Measurements from ENCODE around the gene P2RX2.

The P2RX2 gene

GRCh38 chr12:132620899-132621656, 2.5 kb downstream of the P2RX2 start:
- TF ChIP-seq MAX (IDR thresholded peaks at IDR 0.05) (no peak), EGR1 (IDR thresholded peaks at IDR 0.05) (no peak), YY1 (IDR thresholded peaks at IDR 0.05; ENCODE audit: low read depth) (no peak), RAD21 (IDR thresholded peaks at IDR 0.05; ENCODE audit: low read depth) (no peak), CREB1 (IDR thresholded peaks at IDR 0.05; ENCODE audit: low read depth) (no peak), TEAD4 (IDR thresholded peaks at IDR 0.05) (no peak), FOXM1 (IDR thresholded peaks at IDR 0.05; ENCODE audit: borderline replicate concordance, low read depth) (no peak)
- TF ChIP-seq, protein P1, sequence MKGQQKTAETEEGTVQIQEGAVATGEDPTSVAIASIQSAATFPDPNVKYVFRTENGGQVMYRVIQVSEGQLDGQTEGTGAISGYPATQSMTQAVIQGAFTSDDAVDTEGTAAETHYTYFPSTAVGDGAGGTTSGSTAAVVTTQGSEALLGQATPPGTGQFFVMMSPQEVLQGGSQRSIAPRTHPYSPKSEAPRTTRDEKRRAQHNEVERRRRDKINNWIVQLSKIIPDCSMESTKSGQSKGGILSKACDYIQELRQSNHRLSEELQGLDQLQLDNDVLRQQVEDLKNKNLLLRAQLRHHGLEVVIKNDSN (IDR thresholded peaks at IDR 0.05) = no peak
- TF ChIP-seq, protein P2, sequence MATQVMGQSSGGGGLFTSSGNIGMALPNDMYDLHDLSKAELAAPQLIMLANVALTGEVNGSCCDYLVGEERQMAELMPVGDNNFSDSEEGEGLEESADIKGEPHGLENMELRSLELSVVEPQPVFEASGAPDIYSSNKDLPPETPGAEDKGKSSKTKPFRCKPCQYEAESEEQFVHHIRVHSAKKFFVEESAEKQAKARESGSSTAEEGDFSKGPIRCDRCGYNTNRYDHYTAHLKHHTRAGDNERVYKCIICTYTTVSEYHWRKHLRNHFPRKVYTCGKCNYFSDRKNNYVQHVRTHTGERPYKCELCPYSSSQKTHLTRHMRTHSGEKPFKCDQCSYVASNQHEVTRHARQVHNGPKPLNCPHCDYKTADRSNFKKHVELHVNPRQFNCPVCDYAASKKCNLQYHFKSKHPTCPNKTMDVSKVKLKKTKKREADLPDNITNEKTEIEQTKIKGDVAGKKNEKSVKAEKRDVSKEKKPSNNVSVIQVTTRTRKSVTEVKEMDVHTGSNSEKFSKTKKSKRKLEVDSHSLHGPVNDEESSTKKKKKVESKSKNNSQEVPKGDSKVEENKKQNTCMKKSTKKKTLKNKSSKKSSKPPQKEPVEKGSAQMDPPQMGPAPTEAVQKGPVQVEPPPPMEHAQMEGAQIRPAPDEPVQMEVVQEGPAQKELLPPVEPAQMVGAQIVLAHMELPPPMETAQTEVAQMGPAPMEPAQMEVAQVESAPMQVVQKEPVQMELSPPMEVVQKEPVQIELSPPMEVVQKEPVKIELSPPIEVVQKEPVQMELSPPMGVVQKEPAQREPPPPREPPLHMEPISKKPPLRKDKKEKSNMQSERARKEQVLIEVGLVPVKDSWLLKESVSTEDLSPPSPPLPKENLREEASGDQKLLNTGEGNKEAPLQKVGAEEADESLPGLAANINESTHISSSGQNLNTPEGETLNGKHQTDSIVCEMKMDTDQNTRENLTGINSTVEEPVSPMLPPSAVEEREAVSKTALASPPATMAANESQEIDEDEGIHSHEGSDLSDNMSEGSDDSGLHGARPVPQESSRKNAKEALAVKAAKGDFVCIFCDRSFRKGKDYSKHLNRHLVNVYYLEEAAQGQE (IDR thresholded peaks at IDR 0.05; ENCODE audit: low read depth) = no peak

DNA sequence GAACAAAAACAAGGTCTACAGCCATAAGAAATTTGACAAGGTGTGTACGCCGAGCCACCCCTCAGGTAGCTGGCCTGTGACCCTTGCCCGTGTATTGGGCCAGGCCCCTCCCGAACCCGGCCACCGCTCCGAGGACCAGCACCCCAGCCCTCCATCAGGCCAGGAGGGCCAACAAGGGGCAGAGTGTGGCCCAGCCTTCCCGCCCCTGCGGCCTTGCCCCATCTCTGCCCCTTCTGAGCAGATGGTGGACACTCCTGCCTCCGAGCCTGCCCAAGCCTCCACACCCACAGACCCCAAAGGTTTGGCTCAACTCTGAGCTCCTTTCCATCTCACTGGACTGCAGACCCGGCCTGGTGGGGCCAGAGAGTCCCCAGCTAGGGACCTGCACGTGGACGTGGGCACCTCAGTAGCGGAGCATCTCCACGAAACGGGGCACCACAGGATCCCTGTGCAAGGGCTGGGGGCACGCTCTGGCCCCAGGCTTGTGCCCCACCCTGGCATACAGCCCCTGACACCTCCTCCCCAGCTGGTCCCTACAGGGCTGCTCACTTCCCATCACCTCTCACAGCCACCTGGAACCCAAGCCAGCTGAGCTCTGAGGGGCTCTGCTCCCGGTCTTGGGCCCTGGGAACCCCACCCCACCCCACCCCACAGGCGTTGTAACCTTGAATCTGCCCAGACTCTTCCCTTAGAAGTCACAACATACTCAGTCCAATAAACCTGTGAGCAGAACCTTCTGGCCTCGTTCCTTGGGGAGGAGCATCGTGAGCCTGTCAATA, 3.3 kb downstream of the P2RX2 start:
- TF ChIP-seq NFIC (IDR thresholded peaks at IDR 0.05) = no peak
- TF ChIP-seq RAD21 (IDR thresholded peaks at IDR 0.05; ENCODE audit: low read depth) = no peak
- TF ChIP-seq, protein P2 (IDR thresholded peaks at IDR 0.05; ENCODE audit: low read depth) = no peak
- no peak for TF ChIP-seq FOXM1 (IDR thresholded peaks at IDR 0.05; ENCODE audit: borderline replicate concordance, low read depth)
- no peak for TF ChIP-seq ZBTB7A (IDR thresholded peaks at IDR 0.05; ENCODE audit: low read depth)
- no peak for TF ChIP-seq CEBPB (IDR thresholded peaks at IDR 0.05)
- TF ChIP-seq CREB1 (IDR thresholded peaks at IDR 0.05; ENCODE audit: low read depth) = no peak
- TF ChIP-seq, protein P1 (IDR thresholded peaks at IDR 0.05) = no peak
- TF ChIP-seq MAX (IDR thresholded peaks at IDR 0.05) = no peak
- no peak for TF ChIP-seq TEAD4 (IDR thresholded peaks at IDR 0.05)
- TF ChIP-seq TCF12 (IDR thresholded peaks at IDR 0.05; ENCODE audit: low read depth) = no peak
- no peak for TF ChIP-seq TAF1 (IDR thresholded peaks at IDR 0.05; ENCODE audit: low read depth)
- no peak for TF ChIP-seq YY1 (IDR thresholded peaks at IDR 0.05; ENCODE audit: low read depth)
- TF ChIP-seq EGR1 (IDR thresholded peaks at IDR 0.05) = no peak
- TF ChIP-seq EP300 (IDR thresholded peaks at IDR 0.05; ENCODE audit: borderline replicate concordance) = no peak

DNA sequence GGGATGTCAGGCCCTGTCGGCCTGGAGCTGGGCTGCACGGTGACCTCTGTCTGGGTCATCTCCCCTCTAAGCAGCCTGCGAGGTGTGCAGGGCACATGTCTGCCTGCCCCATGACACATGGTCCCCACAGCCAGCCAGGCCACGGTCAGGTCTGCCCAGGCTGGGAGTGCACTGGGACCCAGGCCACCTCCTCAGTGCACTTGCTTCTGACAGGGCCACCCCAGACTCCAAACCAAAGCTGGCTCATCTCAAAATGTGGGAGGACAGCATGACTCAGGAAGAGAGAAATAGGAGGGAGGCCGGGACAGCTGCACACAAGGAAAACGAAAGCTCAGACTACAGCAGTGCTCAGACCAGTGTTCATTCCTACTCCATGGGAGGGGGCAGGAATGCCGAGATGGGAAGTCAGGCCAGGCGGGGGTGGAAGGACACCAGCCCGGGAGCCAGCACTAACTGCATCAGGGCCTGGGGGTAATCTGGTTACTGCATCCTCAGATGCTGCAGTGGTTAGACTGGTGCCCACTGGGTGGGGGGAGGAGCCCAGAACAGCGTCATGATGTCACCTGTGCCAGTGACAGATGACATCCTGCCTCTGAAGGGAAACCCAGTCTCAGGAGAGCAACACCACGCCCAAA, 4.0 kb downstream of the P2RX2 start:
- no peak for TF ChIP-seq MAX (IDR thresholded peaks at IDR 0.05)
- TF ChIP-seq YY1 (IDR thresholded peaks at IDR 0.05; ENCODE audit: low read depth) = no peak
- TF ChIP-seq EGR1 (IDR thresholded peaks at IDR 0.05) = no peak
- no peak for TF ChIP-seq CREB1 (IDR thresholded peaks at IDR 0.05; ENCODE audit: low read depth)
- no peak for TF ChIP-seq CEBPB (IDR thresholded peaks at IDR 0.05)
- TF ChIP-seq, protein P1 (IDR thresholded peaks at IDR 0.05) = no peak
- TF ChIP-seq, protein P2 (IDR thresholded peaks at IDR 0.05; ENCODE audit: low read depth) = no peak
- no peak for TF ChIP-seq ZBTB7A (IDR thresholded peaks at IDR 0.05; ENCODE audit: low read depth)
- TF ChIP-seq NFIC (IDR thresholded peaks at IDR 0.05) = no peak
- TF ChIP-seq TEAD4 (IDR thresholded peaks at IDR 0.05) = no peak
- TF ChIP-seq RAD21 (IDR thresholded peaks at IDR 0.05; ENCODE audit: low read depth) = no peak
- no peak for TF ChIP-seq TAF1 (IDR thresholded peaks at IDR 0.05; ENCODE audit: low read depth)
- TF ChIP-seq TCF12 (IDR thresholded peaks at IDR 0.05; ENCODE audit: low read depth) = no peak
- TF ChIP-seq FOXM1 (IDR thresholded peaks at IDR 0.05; ENCODE audit: borderline replicate concordance, low read depth) = no peak

Measured in Ishikawa (cell line).